HG03432 (cell line): ENCODE data around the gene DCTN2.

Experiments used
- ATAC-seq: cut with Tn5 transposase; IDR thresholded peaks from one replicate; pipeline ENCODE4 v1.9.1; 2021; ENCODE audit warnings: mild to moderate bottlenecking, moderate library complexity; ENCODE audit not compliant: unreplicated experiment

The DCTN2 gene

DNA sequence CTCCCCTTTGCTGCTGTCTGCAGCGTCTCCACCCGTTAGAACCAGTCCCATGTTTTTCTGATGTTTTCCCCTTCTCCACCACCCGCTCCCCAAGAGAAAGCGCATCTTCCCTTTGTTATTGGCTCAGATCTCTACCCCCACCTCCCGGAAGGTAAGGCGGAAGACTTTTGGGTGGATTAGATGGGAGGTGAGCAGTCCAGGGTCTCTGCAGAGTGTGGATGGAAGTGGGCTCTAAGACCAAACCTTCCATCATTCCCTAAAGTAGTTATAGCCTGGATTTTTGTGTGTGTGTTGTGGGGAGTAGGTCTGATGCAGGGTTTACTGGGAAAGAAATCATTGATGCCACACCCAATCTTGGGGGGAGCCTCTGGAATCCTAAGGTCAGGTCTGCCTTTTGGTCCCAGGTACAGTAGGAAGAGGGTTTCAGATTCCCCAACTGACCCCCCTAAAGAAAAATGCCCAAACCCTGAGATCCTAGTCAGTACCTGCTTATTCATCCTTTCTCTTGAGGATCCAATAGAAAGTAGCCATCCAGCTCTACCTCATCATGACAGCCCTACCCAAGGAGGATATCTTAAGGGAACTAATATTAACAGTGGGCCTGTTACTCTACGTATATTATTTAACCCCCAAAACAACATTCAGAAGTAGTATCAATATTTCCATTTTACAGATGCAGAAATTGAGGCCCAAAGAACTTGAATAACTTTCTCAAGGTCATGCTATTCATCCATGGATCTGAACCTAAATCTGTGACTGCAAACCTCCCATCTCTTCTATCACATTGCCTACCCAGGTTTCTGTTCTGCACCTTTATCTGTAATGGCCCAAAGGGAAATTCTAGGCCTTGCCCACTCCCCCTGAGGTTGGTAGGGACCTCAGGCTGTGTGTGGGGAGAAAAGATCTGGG lies 3.9 kb upstream of the DCTN2 start:
- no peak for ATAC-seq

DNA sequence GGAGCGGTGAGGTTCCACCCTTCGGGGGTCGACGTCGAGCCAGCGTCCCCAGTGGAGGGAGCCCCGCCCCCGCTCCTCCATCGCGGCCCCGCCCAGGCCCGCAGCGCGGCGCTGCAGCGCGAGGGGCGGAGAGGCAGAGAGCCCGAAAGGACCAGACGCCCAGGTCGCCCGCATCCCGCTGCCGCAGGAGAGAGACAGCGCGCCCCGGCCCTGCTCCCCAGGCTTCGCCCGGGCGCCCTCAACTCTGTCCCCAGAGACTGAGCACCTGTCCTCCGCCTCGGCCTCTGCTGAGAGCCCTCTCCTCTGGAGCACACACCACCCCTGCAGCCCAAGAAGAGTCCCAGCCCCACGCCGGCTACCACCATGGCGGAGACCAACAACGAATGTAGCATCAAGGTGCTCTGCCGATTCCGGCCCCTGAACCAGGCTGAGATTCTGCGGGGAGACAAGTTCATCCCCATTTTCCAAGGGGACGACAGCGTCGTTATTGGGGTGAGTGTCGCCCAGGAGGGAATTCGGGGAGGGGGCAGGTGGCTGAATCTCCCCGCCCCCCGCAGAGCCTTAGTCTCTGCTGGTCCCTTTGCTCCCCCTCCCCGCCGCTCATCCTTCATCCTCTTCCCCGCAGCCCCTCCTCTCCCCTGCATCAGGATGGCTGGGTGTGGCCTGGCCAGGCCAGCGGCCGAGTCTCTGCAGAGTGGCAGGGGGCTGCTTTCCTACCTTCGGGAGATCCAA lies 3.1 kb upstream of the DCTN2 start, which contains the start of gene KIF5A:
TSS of gene KIF5A (plus strand) at position 136 of the 732 bp plus-strand sequence. CDS start at position 364, 228 bp downstream.
- no peak for ATAC-seq

- ATAC-seq, result no peak
These were observed 2.4 kb upstream of the DCTN2 start for GRCh38 chr12:57549203-57549908.

DNA sequence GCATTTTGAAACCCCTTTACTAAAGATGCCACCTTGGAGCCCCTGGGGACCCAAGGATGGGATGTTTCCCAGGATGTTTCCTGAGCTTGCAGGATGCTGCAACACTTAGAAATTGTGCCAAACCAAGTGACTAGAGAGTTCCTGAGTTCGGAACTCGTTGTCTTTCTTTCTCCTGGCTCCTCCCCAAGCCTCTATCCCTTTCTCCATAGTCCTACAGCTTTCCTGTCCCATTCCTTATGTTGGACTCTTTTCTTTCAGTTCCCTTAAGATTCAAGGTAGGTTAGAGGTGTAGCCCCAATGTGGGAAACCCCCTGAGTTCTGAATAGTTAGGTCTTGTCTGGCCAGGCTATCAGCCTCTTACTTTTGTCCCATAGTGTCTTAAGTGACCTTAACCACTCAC lies 1.5 kb upstream of the DCTN2 start:
- no peak for ATAC-seq

GRCh38 chr12:57548013-57548315 lies 972 bp upstream of the DCTN2 start:
- ATAC-seq, result no peak

DNA sequence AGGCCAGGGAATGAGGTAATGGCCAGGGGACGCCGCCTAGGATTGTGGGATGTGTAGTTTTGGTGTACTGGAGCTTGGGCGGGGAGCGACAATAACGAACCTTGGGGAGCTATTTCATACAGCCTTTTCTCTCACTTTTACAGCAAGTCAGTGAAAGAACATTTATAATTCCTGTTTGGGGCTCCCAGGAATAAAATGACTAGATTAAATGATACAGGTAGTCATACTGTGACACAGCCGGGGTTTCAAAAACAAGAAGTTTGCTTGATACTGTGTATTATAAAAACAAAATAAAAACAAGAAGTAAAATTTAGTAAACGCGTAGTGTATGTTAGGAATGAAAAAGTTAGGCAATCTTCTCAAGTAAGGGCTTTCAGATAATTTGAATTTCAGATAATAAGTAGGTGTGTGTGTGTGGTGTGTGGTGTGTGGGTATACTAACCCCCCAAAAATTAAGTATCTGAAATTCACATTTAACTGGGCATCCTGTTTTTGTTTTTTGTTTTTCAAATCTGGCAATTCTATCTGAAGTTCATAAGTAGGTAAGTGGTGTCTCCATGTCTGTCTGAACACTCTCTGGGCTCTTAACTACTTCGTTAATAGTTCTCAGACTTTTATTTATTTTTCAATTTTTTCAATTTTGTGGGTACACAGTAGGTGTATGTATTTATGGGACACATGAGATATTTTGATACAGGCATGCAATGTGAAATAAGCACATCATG lies 458 bp upstream of the DCTN2 start:
- no peak for ATAC-seq

DNA sequence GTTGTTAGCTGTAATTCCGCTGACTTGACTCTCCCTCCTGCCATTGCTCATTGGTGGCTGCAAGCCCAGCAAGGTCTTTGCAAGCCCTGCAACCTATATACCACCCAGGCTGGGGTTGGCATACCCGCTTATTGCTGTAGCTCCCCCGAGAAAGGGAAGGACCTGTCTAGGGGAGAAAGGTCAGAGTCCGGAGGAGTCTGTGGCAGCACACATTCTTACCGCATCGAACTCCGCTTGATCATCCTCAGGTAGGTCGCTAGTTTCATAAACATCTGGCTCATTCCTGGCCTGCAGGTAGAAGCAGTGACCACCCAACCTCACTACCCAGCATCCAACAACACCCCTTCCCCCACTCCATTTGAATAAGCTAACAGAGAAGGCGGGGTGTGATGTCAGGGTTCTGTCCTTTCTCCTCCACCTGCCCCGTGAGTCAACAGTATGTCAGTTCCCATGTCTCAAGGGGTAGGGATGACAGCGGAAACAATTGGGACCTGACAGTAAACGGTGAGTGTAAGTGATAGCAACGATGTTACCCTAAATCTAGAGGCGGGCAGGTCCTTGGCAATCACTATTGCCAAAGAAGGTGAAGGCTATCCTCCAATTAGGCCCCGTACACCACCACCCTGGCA lies 1.1 kb downstream of the DCTN2 start:
- no peak for ATAC-seq

DNA sequence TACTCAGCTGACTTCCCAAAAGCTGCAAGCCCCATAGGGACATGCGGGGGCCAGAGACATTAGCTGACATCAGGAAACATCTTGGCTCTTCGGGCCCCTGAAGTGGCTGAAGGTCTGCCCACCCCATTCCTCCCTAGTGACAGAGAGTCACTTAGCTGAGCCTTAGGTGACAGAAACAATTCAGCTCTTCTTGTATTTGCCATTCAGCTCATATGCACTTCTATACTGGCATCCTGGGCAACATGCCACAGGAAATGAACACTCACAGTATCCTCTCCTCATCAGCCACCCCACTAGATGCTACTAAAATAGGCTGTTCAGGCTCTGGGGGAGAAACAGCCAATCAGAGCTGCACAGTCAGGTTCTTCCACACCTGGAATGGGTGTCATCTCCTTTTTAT lies 3.4 kb downstream of the DCTN2 start:
- ATAC-seq, result no peak

DNA sequence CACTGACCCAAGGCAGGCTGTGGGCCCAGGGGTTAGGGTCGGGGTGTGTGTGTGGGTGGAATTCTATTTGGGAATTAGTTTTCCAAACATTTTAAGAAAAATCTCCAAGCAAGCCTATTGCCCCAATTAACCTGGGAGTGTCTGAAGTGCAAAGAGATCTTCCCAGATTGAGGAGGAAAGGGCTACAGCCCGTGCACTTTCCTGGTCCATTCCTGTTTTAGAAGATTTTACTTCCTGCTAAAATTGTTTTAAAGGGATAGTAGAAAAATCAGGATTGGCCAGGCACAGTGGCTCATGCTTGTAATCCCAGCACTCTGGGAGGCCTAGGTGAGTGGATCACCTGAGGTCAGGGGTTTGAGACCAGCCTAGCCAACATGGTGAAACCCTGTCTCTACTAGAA lies 5.3 kb downstream of the DCTN2 start:
- ATAC-seq, result no peak

DNA sequence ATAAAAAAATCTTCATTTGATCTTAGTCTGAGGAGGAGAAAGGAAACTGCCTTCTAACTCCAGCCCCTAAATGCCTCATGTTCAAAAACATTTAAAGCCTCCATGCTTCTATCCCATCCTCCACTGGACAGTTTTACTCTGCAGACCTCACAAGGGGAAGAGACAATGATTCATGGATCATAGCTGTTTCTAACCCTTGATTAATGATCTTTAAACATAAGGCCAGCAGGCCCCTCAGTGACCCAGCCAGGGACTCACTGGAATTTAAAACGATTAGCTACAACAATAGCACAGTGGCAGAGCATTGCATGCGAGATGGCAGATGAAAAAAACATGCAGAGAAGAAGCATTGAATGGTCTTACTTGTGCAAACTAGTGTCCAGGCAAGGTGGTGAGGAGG lies 6.0 kb downstream of the DCTN2 start:
- no peak for ATAC-seq

DNA sequence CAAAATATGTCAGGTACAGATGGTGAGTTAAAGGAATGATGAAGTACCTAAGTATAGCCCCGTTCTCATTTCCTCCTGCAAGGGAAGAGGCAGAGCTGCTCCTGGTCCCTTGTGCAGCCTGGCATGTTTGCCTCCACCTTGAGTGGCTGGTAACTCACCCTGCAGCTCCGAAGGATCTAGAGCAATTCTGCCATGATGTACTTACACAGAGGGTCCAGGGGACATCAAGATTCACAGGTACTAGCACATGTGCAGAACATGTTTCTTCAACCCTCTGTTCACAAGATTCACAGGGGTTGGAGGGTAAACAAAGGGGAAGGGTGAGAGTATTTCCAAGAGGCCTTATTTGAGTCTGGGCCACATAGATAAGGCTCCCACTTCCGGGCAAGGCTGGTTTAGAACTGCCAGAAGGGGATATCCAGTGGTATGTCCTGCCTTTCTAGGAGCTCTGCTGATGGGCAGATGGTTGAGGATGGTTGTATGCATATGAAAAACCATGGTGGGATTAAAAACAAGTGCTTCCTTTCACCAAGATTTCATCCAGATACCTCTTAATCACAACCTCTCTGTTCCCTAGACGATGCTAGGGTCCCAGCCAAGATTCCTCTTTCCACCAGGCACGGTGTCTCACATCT lies 7.7 kb downstream of the DCTN2 start:
- no peak for ATAC-seq

DNA sequence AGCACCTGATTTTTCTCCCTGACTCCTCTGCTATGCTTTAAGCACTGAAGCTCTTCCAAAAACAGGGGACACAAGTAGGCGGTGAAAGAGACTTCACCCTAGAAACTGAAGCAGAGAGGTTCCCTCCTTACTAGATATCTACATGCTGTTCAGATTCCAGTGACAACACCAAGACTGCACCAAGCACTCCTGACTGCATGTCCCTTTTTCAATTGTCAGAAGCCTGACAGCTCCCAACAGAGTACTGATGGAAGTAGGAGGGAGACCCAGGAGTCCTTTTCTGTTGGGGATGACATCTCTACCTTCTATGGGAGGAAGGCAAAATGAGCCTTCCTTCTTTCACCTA lies 10.4 kb downstream of the DCTN2 start:
- ATAC-seq, result no peak

DNA sequence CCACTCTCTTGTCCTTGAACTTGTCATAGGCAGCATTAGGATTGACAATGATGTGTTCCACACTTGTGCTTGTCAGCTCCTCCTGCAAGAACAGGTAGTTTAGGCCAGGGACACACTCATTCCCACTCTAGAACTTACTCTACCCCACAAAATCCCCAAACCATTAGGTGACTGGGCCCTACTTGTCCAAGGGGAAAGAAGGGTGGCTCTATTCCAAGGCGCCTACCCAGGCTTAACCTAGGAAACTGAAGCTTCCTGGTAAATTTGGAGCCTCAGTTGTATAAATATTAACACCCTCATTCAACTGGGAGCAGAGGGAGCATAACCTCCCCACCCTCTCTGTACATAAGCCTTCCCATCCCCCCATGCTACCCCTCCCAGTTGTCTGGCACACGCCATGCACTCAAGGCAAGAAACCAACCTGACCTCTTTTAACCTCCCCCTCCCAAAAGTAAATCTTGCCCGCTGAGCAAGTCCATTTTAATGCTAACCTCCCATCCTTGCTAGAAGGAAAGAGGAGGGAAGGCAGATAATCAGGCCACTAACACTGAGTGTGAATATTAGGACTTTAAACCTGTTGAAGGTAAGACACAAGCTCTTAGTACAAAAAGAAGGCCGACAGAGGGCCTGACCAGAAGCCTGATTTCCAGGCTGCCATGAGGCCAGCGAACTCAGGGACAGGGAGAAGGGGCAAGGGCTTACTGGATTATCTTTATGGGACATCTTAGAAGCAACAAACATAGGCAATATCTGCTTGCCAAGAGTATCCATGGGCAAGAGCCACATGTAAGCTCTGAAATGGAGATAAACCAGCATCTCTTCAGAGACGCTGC lies 11.0 kb downstream of the DCTN2 start:
- no peak for ATAC-seq

DNA sequence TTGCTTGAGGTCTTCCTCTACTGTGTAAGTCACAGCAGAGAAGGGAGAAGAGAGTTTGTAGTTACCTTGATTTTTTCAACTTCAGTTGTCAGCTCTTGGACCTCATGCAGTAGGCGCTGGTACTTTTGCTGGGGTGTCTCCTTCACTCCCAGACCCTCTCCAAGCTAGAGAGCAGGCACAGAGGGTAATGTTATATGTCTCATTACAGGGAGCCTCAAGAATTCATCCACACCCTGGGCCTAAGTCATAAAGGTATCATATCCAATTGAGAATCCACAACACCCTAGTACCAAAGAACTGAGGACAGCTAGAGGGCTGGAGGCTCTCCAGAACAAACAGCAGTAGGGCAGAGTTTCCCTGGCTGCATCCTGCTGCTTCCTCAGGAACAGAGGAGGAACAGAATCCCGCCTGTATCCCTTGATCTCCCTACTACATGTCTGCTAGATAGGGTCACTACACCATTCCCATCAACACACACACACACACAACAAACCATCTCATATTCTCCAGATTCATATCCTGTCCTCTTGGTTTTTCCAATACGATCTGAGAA lies 11.9 kb downstream of the DCTN2 start:
- no peak for ATAC-seq

DNA sequence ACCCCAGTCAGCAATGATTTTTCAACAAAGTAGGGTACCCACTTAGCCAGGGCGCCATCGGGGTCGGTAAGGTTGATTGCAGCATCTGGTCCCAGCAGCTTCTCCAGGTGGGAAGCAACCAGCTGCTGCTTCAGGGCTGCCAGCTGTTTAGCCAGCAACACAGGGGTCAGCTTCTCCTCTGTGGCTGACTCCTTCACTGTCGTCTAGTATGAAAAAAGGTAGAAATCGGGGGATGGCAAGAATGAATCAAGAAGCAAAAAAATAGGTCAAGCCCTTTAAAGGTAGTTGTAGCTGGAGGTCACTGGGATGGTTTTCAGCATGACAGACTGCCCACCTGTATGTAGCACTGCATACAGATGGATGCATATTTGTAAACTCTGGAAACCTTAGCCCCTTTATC lies 12.7 kb downstream of the DCTN2 start:
- no peak for ATAC-seq

- no peak for ATAC-seq
These were observed 13.9 kb downstream of the DCTN2 start for GRCh38 chr12:57533108-57533507.

GRCh38 chr12:57531836-57532235 lies 15.2 kb downstream of the DCTN2 start:
- ATAC-seq, result no peak

- no peak for ATAC-seq
These were observed 16.4 kb downstream of the DCTN2 start for GRCh38 chr12:57530396-57531142.
